CD4-positive, alpha-beta memory T cell (primary cell): Measurements from ENCODE around the gene TEKT3. TPM values are rescaled to one million over a fixed set of nuclear protein-coding genes. Genes with fewer than 3 reads are reported as not detected.

Experiments used
- CTCF ChIA-PET: fragments of 350-600 bp; sonication (Branson Sonifier 250); formaldehyde crosslinking; loops from one replicate; lab custom pipeline; 2021; ENCODE audit warnings: inconsistent platforms; ENCODE audit not compliant: partially characterized antibody; lab: Charles Lee
- POLR2A ChIA-PET: fragments of 350-600 bp; sonication (Branson Sonifier 250); formaldehyde crosslinking; loops from one replicate; lab custom pipeline; 2021; ENCODE audit not compliant: partially characterized antibody; lab: Charles Lee
- DNase-seq, 5 donors: peaks; one replicate each; pipeline versions ENCODE4 v3.0.0 to v3.0.0-alpha.2; 2020 to 2022; ENCODE audit warnings: mixed read lengths in 1 of 5
- H3K27ac ChIP-seq: one replicate; pipeline ENCODE4 v1.7.0; 2013; ENCODE audit warnings: low read depth, low read length
- H3K27me3 ChIP-seq: 2 replicates; pipeline ENCODE4 v1.7.0; 2013; ENCODE audit warnings: mild to moderate bottlenecking, low read length, moderate library complexity; ENCODE audit not compliant: insufficient read depth
- H3K36me3 ChIP-seq: 2 replicates; pipeline ENCODE4 v1.7.0; 2013; ENCODE audit warnings: mild to moderate bottlenecking, low read length, moderate library complexity; ENCODE audit not compliant: insufficient read depth
- H3K4me1 ChIP-seq: 2 replicates; pipeline ENCODE4 v1.7.0; 2013; ENCODE audit warnings: mild to moderate bottlenecking, low read length, moderate library complexity; ENCODE audit not compliant: insufficient read depth
- H3K4me3 ChIP-seq, 2 donors: one replicate each; pipeline ENCODE4 v1.7.0; 2013; ENCODE audit warnings: low read length in 2 of 2, mild to moderate bottlenecking in 1 of 2
- H3K9me3 ChIP-seq, 2 donors: one replicate each; pipeline ENCODE4 v1.7.0; 2013; ENCODE audit warnings: low read length in 2 of 2, control low read depth in 1 of 2; ENCODE audit not compliant: control insufficient read depth in 1 of 2
- H3K27ac Mint-ChIP-seq, 7 donors: one replicate each; pipeline ENCODE4 v1.8.0; 2020 to 2021; ENCODE audit warnings: mixed read lengths in 7 of 7, mild to moderate bottlenecking in 6 of 7, inconsistent platforms in 3 of 7, moderate library complexity in 3 of 7
- H3K27me3 Mint-ChIP-seq, 2 donors: one replicate each; pipeline ENCODE4 v1.8.0; 2020 to 2021; ENCODE audit warnings: mixed read lengths in 2 of 2
- H3K36me3 Mint-ChIP-seq, 2 donors: one replicate each; pipeline ENCODE4 v1.8.0; 2020 to 2021; ENCODE audit warnings: mixed read lengths in 2 of 2, inconsistent platforms in 1 of 2, mild to moderate bottlenecking in 1 of 2
- H3K4me1 Mint-ChIP-seq, 4 donors: one replicate each; pipeline ENCODE4 v1.8.0; 2020 to 2021; ENCODE audit warnings: mixed read lengths in 4 of 4, mild to moderate bottlenecking in 1 of 4
- H3K4me3 Mint-ChIP-seq, 8 donors: one replicate each; pipeline ENCODE4 v1.8.0; 2020 to 2021; ENCODE audit warnings: mixed read lengths in 8 of 8, mild to moderate bottlenecking in 7 of 8, moderate library complexity in 6 of 8, inconsistent platforms in 3 of 8
- H3K9me3 Mint-ChIP-seq, 8 donors: one replicate each; pipeline ENCODE4 v1.8.0; 2020 to 2021; ENCODE audit warnings: mixed read lengths in 8 of 8, mild to moderate bottlenecking in 5 of 8, inconsistent platforms in 3 of 8, moderate library complexity in 1 of 8
- intact Hi-C: fragments of 100-400 bp; cut with micrococcal nuclease; formaldehyde crosslinking; loops from one replicate; pipeline ENCODE4 v1.15.1; 2023
- polyA plus RNA-seq, 2 donors: library from polyadenylated mRNA; unstranded; fragments of 300-500 nt; fragmentation: Illumina TruSeq; gene quantifications; one replicate each; pipeline ENCODE4 v1.2.3, GENCODE V29; 2021
- total RNA-seq, 2 experiments: library from RNA; stranded (reverse); gene quantifications; one replicate each; pipeline ENCODE4 v1.2.3, GENCODE V29; 2021

The TEKT3 gene
- total and polyA plus RNA-seq, 4 experiments from 2014 or later, result 0.42 to 0.76 TPM; not detected in 2

DNA sequence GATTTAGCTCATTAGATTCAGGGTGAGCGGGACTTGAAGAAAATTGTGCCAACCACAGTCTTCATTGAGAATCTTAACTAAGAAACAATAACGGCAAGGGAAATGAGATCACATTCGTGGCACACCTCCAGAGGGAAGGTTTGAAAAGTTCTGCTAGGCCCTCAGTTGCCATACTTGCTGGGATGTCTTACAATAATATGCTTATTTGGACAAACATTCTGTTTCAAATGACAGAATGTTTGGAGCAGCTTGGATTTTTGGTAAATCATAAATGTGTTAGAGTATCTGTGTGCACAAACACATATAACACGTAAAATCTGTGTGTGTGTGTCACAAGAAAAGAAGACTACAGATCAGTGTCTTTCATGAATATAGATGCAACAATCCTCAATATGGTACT lies 24.6 kb upstream of the TEKT3 start:
- Mint-ChIP-seq H3K27ac (no peak overlapping the region), H3K9me3 (no peaks in the 10 kb centered on the region), H3K4me1 (no peaks in the 10 kb centered on the region), H3K4me3 (no peak overlapping the region), H3K27me3 (peaks cover 4% of the 10 kb centered on the region in 2 donors), H3K36me3 (no peaks in the 10 kb centered on the region)
- Histone ChIP-seq H3K4me3 (no peak overlapping the region), H3K4me1 (no peaks in the 10 kb centered on the region), H3K36me3 (no peaks in the 10 kb centered on the region), H3K27me3 (no peaks in the 10 kb centered on the region), H3K9me3 (no peaks in the 10 kb centered on the region), H3K27ac (no peak overlapping the region)
- POLR2A ChIA-PET, result interaction anchor here (0.6 kb wide), 1 partner anchor 8 kb away, joined by 3 read pairs; no protein-coding TSS in a partner anchor
- CTCF ChIA-PET, result no interaction called here
- intact Hi-C loops, result no loop called here
- no peak for DNase-seq

GRCh38 chr17:15364615-15365014 lies 23.2 kb upstream of the TEKT3 start:
- ChIA-PET POLR2A (no interaction called here), CTCF (no interaction called here)
- intact Hi-C loops, result no loop called here
- Histone ChIP-seq H3K4me1 (no peaks in the 10 kb centered on the region), H3K4me3 (no peak overlapping the region), H3K27ac (no peak overlapping the region), H3K9me3 (no peaks in the 10 kb centered on the region), H3K36me3 (no peaks in the 10 kb centered on the region), H3K27me3 (no peaks in the 10 kb centered on the region)
- no peak for DNase-seq
- no peaks in the 10 kb centered on the region for H3K4me1 Mint-ChIP-seq
- no peak overlapping the region for H3K4me3 Mint-ChIP-seq
- H3K36me3 Mint-ChIP-seq, result no peaks in the 10 kb centered on the region
- H3K9me3 Mint-ChIP-seq, result peaks cover 0 to 3% (median 0%) of the 10 kb centered on the region in 8 donors
- no peak overlapping the region for H3K27ac Mint-ChIP-seq
- H3K27me3 Mint-ChIP-seq, result peaks cover 0 to 4% of the 10 kb centered on the region in 2 donors

DNA sequence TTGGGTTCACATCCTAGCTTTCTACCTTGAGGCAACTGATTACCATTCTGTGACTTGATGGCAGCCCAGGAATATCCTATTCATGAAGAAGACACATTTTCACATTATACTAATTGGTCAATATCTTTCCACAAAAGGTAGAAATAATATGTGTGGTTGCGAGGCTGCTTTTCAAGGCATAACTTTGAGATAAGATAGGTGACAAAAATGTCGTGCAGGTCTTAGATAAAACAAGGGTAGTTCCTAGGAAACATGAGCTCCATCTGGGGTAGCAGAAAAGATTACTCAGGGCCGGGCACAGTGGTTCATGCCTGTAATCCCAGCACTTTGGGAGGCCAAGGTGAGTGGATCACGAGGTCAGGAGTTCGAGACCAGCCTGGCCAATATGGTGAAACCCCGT lies 22.3 kb upstream of the TEKT3 start:
- DNase-seq, result no peak
- no peaks in the 10 kb centered on the region for H3K36me3 Mint-ChIP-seq
- ChIA-PET CTCF (interaction anchor here (0.6 kb wide), 1 partner anchor 106 kb away, joined by 3 read pairs; no protein-coding TSS in a partner anchor), POLR2A (no interaction called here)
- Histone ChIP-seq H3K4me1 (no peaks in the 10 kb centered on the region), H3K27ac (no peak overlapping the region), H3K9me3 (no peaks in the 10 kb centered on the region), H3K36me3 (no peaks in the 10 kb centered on the region), H3K27me3 (no peaks in the 10 kb centered on the region), H3K4me3 (no peak overlapping the region)
- H3K27me3 Mint-ChIP-seq, result peaks cover 0 to 2% of the 10 kb centered on the region in 2 donors
- intact Hi-C loops, result no loop called here
- H3K4me3 Mint-ChIP-seq, result no peak overlapping the region
- H3K27ac Mint-ChIP-seq, result no peak overlapping the region
- H3K4me1 Mint-ChIP-seq, result no peaks in the 10 kb centered on the region
- H3K9me3 Mint-ChIP-seq, result peaks cover 0 to 3% (median 0%) of the 10 kb centered on the region in 8 donors

DNA sequence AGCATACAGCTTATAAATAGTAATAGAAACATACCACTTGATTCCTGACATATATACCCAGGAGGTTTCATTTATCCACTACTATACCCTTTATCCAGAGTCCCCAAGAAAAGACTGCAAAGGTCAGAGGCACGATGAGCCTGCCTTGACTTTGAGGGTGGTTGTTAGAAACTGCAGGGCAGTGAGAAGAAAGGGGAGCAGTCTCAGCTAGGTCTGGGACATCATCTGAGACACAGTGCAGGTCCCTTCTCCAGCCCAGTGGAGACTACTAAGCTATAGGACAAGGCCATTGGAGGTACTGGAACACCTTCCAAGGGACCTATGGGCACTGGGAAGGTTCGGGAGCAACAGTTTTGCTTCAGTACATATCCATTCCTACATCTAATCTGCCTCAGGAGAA lies 20.2 kb upstream of the TEKT3 start:
- Mint-ChIP-seq H3K36me3 (no peaks in the 10 kb centered on the region), H3K27me3 (peaks cover 0 to 1% of the 10 kb centered on the region in 2 donors), H3K4me3 (no peak overlapping the region), H3K27ac (no peak overlapping the region), H3K9me3 (peaks cover 0 to 4% (median 0%) of the 10 kb centered on the region in 8 donors), H3K4me1 (no peaks in the 10 kb centered on the region)
- no peaks in the 10 kb centered on the region for H3K9me3 ChIP-seq
- H3K27me3 ChIP-seq, result no peaks in the 10 kb centered on the region
- H3K4me1 ChIP-seq, result no peaks in the 10 kb centered on the region
- H3K4me3 ChIP-seq, result no peak overlapping the region
- CTCF ChIA-PET, result no interaction called here
- intact Hi-C loops, result no loop called here
- no peaks in the 10 kb centered on the region for H3K36me3 ChIP-seq
- no peak for DNase-seq
- no peak overlapping the region for H3K27ac ChIP-seq
- POLR2A ChIA-PET, result no interaction called here

GRCh38 chr17:15361151-15361550 lies 19.8 kb upstream of the TEKT3 start:
- H3K4me1 Mint-ChIP-seq, result no peaks in the 10 kb centered on the region
- Histone ChIP-seq H3K27me3 (no peaks in the 10 kb centered on the region), H3K36me3 (no peaks in the 10 kb centered on the region), H3K9me3 (no peaks in the 10 kb centered on the region), H3K27ac (no peak overlapping the region), H3K4me1 (no peaks in the 10 kb centered on the region), H3K4me3 (no peak overlapping the region)
- intact Hi-C loops, result no loop called here
- no peak for DNase-seq
- ChIA-PET POLR2A (no interaction called here), CTCF (no interaction called here)
- no peak overlapping the region for H3K4me3 Mint-ChIP-seq
- no peak overlapping the region for H3K27ac Mint-ChIP-seq
- no peaks in the 10 kb centered on the region for H3K36me3 Mint-ChIP-seq
- H3K9me3 Mint-ChIP-seq, result peaks cover 0 to 4% (median 0%) of the 10 kb centered on the region in 8 donors
- peaks cover 0 to 2% of the 10 kb centered on the region in 2 donors for H3K27me3 Mint-ChIP-seq

DNA sequence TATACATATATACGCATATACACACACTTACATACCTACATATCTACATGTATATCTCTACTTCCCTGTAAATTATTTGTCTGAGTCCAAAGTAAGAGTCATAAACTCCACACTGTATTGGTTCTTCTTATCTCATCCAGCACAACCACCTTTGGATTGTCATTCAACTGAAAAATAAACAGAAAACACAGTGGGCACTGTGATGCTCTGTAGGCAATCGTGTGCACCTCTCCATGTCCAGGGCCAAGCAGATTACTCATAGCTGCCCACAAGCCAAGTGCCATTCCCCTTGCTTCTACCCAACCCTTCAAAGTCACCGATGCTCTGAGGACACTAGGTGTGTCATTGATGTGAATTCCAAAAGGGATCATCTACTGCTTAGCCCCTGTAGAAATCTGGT lies 12.9 kb upstream of the TEKT3 start:
- no peaks in the 10 kb centered on the region for H3K4me1 ChIP-seq
- ChIA-PET CTCF (no interaction called here), POLR2A (no interaction called here)
- peaks cover 0 to 4% (median 0%) of the 10 kb centered on the region in 8 donors for H3K9me3 Mint-ChIP-seq
- no peak overlapping the region for H3K27ac ChIP-seq
- no peaks in the 10 kb centered on the region for H3K27me3 ChIP-seq
- no peak for DNase-seq
- H3K36me3 ChIP-seq, result no peaks in the 10 kb centered on the region
- H3K27ac Mint-ChIP-seq, result no peak overlapping the region
- H3K36me3 Mint-ChIP-seq, result no peaks in the 10 kb centered on the region
- intact Hi-C loops, result no loop called here
- H3K27me3 Mint-ChIP-seq, result peaks cover 8 to 16% of the 10 kb centered on the region in 2 donors
- H3K4me3 ChIP-seq, result no peak overlapping the region
- no peak overlapping the region for H3K4me3 Mint-ChIP-seq
- H3K4me1 Mint-ChIP-seq, result no peaks in the 10 kb centered on the region
- H3K9me3 ChIP-seq, result no peaks in the 10 kb centered on the region

DNA sequence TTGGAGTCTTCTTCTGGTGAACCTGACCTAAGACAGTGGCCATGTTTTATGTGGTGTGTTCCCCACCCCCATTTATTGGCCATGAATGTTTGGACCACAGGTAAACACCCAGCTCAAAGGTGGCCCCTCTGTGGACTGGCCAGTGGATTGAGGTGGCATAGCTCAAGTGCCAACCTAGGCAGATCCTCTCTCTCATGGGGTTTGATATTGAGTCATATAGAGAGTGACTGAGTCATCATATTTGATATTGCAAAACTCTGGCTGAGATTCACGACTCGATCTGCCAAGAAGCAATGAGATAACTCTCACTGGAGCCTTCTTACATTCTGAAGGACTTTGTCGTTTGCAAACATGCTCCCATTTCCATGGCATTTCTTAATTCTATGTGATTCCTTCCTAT lies 10.5 kb upstream of the TEKT3 start:
- Histone ChIP-seq H3K4me1 (no peaks in the 10 kb centered on the region), H3K27ac (no peak overlapping the region), H3K4me3 (no peak overlapping the region), H3K9me3 (no peaks in the 10 kb centered on the region), H3K36me3 (no peaks in the 10 kb centered on the region), H3K27me3 (no peaks in the 10 kb centered on the region)
- H3K9me3 Mint-ChIP-seq, result peaks cover 0 to 2% (median 0%) of the 10 kb centered on the region in 8 donors
- CTCF ChIA-PET, result no interaction called here
- no peak for DNase-seq
- H3K4me1 Mint-ChIP-seq, result no peaks in the 10 kb centered on the region
- intact Hi-C loops, result no loop called here
- H3K27ac Mint-ChIP-seq, result no peak overlapping the region
- POLR2A ChIA-PET, result no interaction called here
- no peak overlapping the region for H3K4me3 Mint-ChIP-seq
- H3K27me3 Mint-ChIP-seq, result peaks cover 22 to 24% of the 10 kb centered on the region in 2 donors
- no peaks in the 10 kb centered on the region for H3K36me3 Mint-ChIP-seq

- Histone ChIP-seq H3K27me3 (no peaks in the 10 kb centered on the region), H3K27ac (no peak overlapping the region), H3K9me3 (no peaks in the 10 kb centered on the region), H3K36me3 (no peaks in the 10 kb centered on the region), H3K4me3 (no peak overlapping the region), H3K4me1 (no peaks in the 10 kb centered on the region)
- H3K9me3 Mint-ChIP-seq, result peaks cover 0 to 2% (median 0%) of the 10 kb centered on the region in 8 donors
- CTCF ChIA-PET, result no interaction called here
- H3K27me3 Mint-ChIP-seq, result peaks cover 26 to 27% of the 10 kb centered on the region in 2 donors
- H3K27ac Mint-ChIP-seq, result no peak overlapping the region
- intact Hi-C loops, result no loop called here
- no peaks in the 10 kb centered on the region for H3K4me1 Mint-ChIP-seq
- POLR2A ChIA-PET, result no interaction called here
- no peak for DNase-seq
- H3K4me3 Mint-ChIP-seq, result no peak overlapping the region
- H3K36me3 Mint-ChIP-seq, result no peaks in the 10 kb centered on the region
These were observed 10.1 kb upstream of the TEKT3 start for GRCh38 chr17:15351478-15351840.
